ENCODE measurements around the gene TKTL1.

TKTL1 gene

DNA sequence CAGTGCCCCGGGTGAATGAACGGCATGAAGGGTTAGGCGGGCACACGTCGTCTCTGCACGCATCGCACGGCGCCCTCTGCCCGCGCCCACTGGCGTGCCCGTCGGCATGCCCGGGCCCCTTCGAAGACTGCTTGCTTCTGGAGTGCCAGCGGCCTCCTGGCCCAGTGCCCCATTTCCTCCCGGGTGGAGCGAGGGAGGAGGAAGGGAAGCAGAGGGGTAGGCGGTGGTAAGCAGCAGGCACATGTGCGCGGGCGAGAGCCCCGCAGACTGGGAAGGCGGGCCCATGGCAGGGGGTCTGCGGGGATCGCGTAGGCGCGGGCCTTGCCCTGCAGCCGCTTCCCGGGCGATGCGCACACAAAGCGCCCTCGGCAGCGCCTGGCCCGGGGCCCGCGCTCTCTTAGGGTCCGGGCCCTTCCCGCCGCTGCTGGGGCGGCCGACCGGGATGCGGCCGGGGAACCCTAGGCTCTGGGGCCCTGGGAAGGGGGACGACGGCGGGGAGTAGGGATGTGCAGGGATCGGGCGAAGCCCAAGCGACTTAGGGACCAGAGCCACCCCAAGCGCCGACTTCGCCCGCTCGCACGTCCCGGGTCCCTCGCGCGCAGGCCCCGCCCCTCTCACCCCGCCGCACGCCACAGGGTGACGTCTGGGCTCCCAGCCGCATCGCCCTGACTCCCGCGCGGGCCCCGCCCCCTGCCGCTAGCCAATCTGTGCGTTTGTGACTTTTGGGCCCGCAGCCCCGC is 82.6 kb downstream of the TKTL1 start:
- DNase-seq (ENCODE audit: low read depth): no peak

- DNase-seq (ENCODE audit: low read depth): peak; percentile 97
These were observed 83.4 kb downstream of the TKTL1 start, which contains the start of gene EMD for GRCh38 chrX:154378799-154379568. Gene EMD (plus strand): TSS chrX:154379295. CDS start chrX:154379485, 190 bp downstream.

DNA sequence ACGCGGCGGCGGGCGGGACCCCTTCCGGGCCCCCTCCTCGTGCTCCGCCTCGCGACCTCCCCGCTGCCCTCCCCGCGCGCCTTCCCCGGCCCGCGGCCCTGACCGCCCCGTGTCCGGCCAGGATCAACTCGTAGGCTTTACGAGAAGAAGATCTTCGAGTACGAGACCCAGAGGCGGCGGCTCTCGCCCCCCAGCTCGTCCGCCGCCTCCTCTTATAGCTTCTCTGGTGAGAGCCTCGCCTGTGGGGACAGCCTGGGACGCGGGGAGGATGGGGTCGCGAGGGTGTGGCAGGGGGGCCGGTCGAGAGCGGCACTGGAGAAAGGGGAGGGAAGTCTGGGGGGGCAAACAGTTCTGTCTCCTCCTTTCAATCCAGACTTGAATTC is 84.0 kb downstream of the TKTL1 start:
- no peak for DNase-seq (ENCODE audit: low read depth)
